HepG2 (cell line): ENCODE measurements around the gene GCN1. TPM values are rescaled to one million over a fixed set of nuclear protein-coding genes. Genes with fewer than 3 reads are reported as not detected.

Experiments
- CSRNP1 ChIP-seq: sonication (generic); formaldehyde crosslinking; IDR thresholded peaks from 2 replicates; pipeline ENCODE4 v1.8.1; 2023; ENCODE audit warnings: mild to moderate bottlenecking, missing genetic modification reagents
- HDAC1 ChIP-seq: sonication (generic); formaldehyde crosslinking; IDR thresholded peaks from 2 replicates; pipeline ENCODE4 v1.5.1; 2020; ENCODE audit warnings: mild to moderate bottlenecking, missing genetic modification reagents
- MAX ChIP-seq: IDR thresholded peaks from 2 replicates; pipeline ENCODE4 v1.6.1; 2012; ENCODE audit warnings: inconsistent platforms
- MXD4 ChIP-seq: IDR thresholded peaks from 2 replicates; pipeline ENCODE4 v1.6.1; 2016; ENCODE audit warnings: mild to moderate bottlenecking, missing biosample characterization, missing genetic modification reagents
- NFE2L1 ChIP-seq: sonication (generic); formaldehyde crosslinking; IDR thresholded peaks from 2 replicates; pipeline ENCODE4 v1.4.0; 2020; ENCODE audit warnings: missing genetic modification reagents, mild to moderate bottlenecking, borderline replicate concordance
- RBM22 ChIP-seq: fragments of 200-400 bp; formaldehyde crosslinking; optimal IDR thresholded peaks from 2 replicates; pipeline ENCODE3; 2017; ENCODE audit warnings: mild to moderate bottlenecking, low read length, moderate library complexity
- SNRNP70 ChIP-seq: fragments of 200-400 bp; formaldehyde crosslinking; IDR thresholded peaks from 2 replicates; pipeline ENCODE4 v1.6.1; 2017; ENCODE audit warnings: mild to moderate bottlenecking, low read depth, low read length, moderate library complexity
- THAP9 ChIP-seq: sonication (generic); formaldehyde crosslinking; IDR thresholded peaks from 2 replicates; pipeline ENCODE4; 2020; ENCODE audit warnings: missing genetic modification reagents, mild to moderate bottlenecking, borderline replicate concordance
- ZBTB49 ChIP-seq: sonication (generic); formaldehyde crosslinking; IDR thresholded peaks from 2 replicates; pipeline ENCODE4 v1.4.0; 2020; ENCODE audit warnings: missing genetic modification reagents, borderline replicate concordance
- ZFP36L2 ChIP-seq: sonication (generic); formaldehyde crosslinking; IDR thresholded peaks from 2 replicates; pipeline ENCODE4 v1.4.0; 2020; ENCODE audit warnings: missing genetic modification reagents
- ZFP91 ChIP-seq: sonication (generic); formaldehyde crosslinking; IDR thresholded peaks from 2 replicates; pipeline ENCODE4 v1.9.0; 2022; ENCODE audit warnings: missing genetic modification reagents, mild to moderate bottlenecking, borderline replicate concordance
- ZNF235 ChIP-seq: sonication (generic); formaldehyde crosslinking; IDR thresholded peaks from 2 replicates; pipeline ENCODE4 v1.8.1; 2023; ENCODE audit warnings: mild to moderate bottlenecking, missing genetic modification reagents, borderline replicate concordance
- ZNF512B ChIP-seq: sonication (generic); formaldehyde crosslinking; IDR thresholded peaks from 2 replicates; pipeline ENCODE4 v1.5.1; 2020; ENCODE audit warnings: missing genetic modification reagents, mild to moderate bottlenecking, borderline replicate concordance
- ZNF816 ChIP-seq: sonication (generic); formaldehyde crosslinking; IDR thresholded peaks from 2 replicates; pipeline ENCODE4 v1.8.0; 2022; ENCODE audit warnings: missing genetic modification reagents, mild to moderate bottlenecking, borderline replicate concordance
- polyA plus RNA-seq, 8 experiments: library from polyadenylated mRNA; depleted of rRNA in 3 of 8; stranded (reverse) in 7 of 8; unstranded in 1 of 8; fragments of >200 nt; fragmentation: Illumina TruSeq in 4 of 8; extraction: Trizol in 4 of 8; gene quantifications; 2 replicates each; pipeline versions ENCODE4 v1.2.1 to v1.2.3, GENCODE V29; 2011 to 2016; ENCODE audit warnings: low read depth in 4 of 8, missing spikeins in 1 of 8, mixed read lengths in 1 of 8; ENCODE audit not compliant: insufficient read depth in 1 of 8
- total RNA-seq, 5 experiments: library from RNA; depleted of rRNA; stranded (reverse); fragments of >200 nt; fragmentation: Illumina TruSeq; extraction: Trizol; gene quantifications; 2 replicates each; pipeline ENCODE4 v1.2.3, GENCODE V29; 2016; ENCODE audit warnings: low read depth in 1 of 5

GCN1 gene
- total and polyA plus RNA-seq, 2 of the 13 experiments (the other 11 are each of a cell fraction or from before 2014, with no cell fraction given), result 58.2 to 83.0 TPM

- TF ChIP-seq THAP9 (CRISPR knock-in tag), result no peak
- TF ChIP-seq CSRNP1, result no peak
- TF ChIP-seq SNRNP70, result no peak
- TF ChIP-seq MAX, result peak; percentile 44; the same call in 1 of the 2 replicates
- TF ChIP-seq ZFP36L2, result no peak
- no peak for TF ChIP-seq ZNF512B (CRISPR knock-in tag)
- TF ChIP-seq ZNF816 (CRISPR knock-in tag), result no peak
- TF ChIP-seq ZFP91, result no peak
- peak; percentile 41; the same call in 1 of the 2 replicates for TF ChIP-seq HDAC1
- no peak for TF ChIP-seq ZNF235 (CRISPR knock-in tag)
- TF ChIP-seq NFE2L1 (CRISPR knock-in tag), result no peak
- TF ChIP-seq RBM22, result peak; percentile 40
- TF ChIP-seq ZBTB49 (CRISPR knock-in tag), result no peak
- no peak for TF ChIP-seq MXD4 (CRISPR knock-in tag)
Measured at GRCh38 chr12:120218680-120219606, 24.4 kb upstream of the GCN1 start (continued).
